ENCODE measurements around the gene ANKRD39.
A peak's percentile ranks its signal among the peaks of the same experiment; 100 is the strongest.

The ANKRD39 gene

GRCh38 chr2:96859681-96860064, 1.9 kb upstream of the ANKRD39 start:
- no peak for DNase-seq (ENCODE audit: insufficient read length, low spot score)
- no peak for FAIRE-seq

DNA sequence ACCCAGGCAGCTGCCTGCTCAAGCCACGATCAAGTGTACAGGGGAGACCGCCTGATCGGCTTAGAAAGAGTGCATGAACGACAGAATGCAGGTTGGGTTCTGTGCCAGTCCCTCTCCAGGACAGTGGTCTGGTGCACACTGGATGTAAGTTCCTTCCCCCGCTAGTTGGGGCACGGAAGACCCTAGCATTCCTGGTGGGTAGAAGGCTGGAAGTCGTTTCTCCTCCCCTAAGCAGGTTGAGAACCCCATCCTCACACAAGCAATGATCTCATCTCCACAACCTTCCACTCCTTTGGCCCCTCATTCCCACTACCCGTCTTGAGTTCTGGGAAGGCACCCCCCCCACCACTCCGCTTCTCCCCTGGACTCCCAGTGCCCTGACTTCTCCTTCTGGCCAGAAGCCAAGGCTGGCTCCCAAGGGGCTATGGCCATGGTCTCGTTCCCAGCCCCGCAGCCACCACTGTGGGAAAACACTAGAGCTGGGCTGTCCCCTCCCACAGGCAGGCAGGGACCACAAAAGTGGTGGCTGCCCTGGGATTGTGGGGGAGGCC, 1.4 kb upstream of the ANKRD39 start:
- FAIRE-seq: peak; percentile 4
- DNase-seq (ENCODE audit: insufficient read length, low spot score): no peak

- DNase-seq (ENCODE audit: insufficient read length, low spot score): no peak
- peak; percentile 42 for FAIRE-seq
Measured at GRCh38 chr2:96856776-96857666, 795 bp downstream of the ANKRD39 start.

GRCh38 chr2:96853321-96853720, 4.5 kb downstream of the ANKRD39 start:
- FAIRE-seq (no peak), DNase-seq (ENCODE audit: insufficient read length, low spot score) (no peak)

- no peak for DNase-seq (ENCODE audit: insufficient read length, low spot score)
- FAIRE-seq: no peak
Measured at GRCh38 chr2:96852667-96853066, 5.1 kb downstream of the ANKRD39 start.

DNA sequence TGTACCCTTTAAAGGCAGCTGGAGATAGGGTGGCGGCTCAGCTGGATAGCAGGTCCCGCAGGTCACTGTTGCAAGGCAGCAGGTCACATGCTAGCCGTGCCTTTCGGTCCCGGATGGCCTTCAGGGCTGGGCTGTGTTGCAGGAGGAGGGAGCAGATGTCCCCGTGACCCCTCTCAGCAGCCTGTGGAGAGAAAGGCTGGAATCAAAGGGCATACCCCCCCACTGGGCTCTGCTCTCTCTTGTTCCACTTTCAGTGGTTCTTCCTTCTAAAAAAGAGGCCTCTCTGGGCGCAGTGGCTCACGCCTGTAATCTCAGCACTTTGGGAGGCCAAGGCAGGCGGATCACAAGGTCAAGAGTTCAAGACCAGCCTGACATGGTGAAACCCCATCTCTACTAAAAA, 9.6 kb downstream of the ANKRD39 start:
- FAIRE-seq: no peak
- DNase-seq (ENCODE audit: insufficient read length, low spot score): no peak

DNA sequence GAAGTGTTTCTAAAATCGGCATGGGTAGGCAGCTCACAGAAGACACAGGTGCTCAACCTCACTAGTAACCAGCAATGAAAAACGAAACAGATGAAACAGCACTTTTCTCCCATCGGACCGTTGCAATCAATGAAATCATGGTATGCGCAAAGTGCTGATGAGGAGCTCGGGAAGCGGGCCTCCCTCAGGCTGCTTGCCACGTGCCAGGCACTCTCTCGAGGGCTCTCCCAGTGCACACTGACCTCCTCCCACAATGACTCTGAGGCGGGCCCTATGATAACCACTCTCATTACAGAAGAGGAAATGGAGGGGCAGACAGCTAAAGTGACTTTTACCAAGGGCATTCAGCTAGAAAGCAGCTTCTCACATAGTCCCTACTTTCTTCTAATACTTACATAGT, 10.2 kb downstream of the ANKRD39 start:
- no peak for FAIRE-seq
- no peak for DNase-seq (ENCODE audit: insufficient read length, low spot score)

- no peak for DNase-seq (ENCODE audit: insufficient read length, low spot score)
- no peak for FAIRE-seq
Measured at GRCh38 chr2:96846825-96847224, 11.0 kb downstream of the ANKRD39 start.

DNA sequence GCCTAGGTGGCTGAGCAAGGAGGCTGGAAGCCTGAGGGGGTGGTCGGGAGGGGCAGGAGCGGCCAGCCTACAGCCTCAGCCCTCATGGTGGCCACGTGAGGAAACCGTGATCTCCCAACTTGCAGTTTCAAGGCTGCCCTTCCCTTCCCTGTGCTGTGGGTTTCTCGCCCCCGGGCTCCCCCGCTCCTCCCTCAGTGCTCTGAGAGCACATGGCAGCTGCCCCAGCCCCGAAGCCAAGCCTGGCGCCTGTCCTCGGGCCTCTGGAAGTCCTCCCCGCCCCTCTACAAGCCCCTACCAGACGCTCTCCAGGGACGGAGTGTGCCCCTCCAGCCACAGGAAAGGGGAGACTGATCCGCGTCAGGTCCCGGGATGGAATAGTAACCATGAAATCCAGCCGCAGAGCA, 13.4 kb downstream of the ANKRD39 start:
- FAIRE-seq: no peak
- DNase-seq (ENCODE audit: insufficient read length, low spot score): no peak

GRCh38 chr2:96843538-96844268, 14.1 kb downstream of the ANKRD39 start, which contains the start of gene ANKRD23:
Gene ANKRD23, minus strand, starts transcription at chr2:96844021. Its CDS starts 29 bp downstream, at chr2:96843992.
- DNase-seq (ENCODE audit: insufficient read length, low spot score) (no peak), FAIRE-seq (no peak)

DNA sequence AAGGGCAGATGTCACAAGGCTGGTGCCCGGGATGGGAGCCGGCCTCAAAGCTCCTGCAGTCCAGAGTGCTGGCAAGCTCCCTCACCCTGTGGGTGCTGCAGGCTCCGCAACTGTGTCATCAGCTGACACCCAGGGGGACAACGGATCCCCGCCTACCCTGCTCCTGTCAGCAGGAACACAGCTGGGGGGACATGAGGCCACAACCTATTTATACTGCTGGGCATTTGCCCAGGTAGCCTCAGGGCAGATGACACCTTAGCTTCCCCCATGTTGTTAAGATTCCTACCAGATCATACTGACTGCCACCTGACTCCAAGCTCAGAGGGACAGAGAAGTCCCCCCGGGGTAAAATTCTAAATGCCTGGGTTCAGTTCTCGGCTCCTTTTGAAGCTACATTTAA, 15.2 kb downstream of the ANKRD39 start:
- FAIRE-seq (peak; percentile 16), DNase-seq (ENCODE audit: insufficient read length, low spot score) (no peak)

GRCh38 chr2:96841701-96842495, 15.9 kb downstream of the ANKRD39 start:
- no peak for FAIRE-seq
- no peak for DNase-seq (ENCODE audit: insufficient read length, low spot score)

DNA sequence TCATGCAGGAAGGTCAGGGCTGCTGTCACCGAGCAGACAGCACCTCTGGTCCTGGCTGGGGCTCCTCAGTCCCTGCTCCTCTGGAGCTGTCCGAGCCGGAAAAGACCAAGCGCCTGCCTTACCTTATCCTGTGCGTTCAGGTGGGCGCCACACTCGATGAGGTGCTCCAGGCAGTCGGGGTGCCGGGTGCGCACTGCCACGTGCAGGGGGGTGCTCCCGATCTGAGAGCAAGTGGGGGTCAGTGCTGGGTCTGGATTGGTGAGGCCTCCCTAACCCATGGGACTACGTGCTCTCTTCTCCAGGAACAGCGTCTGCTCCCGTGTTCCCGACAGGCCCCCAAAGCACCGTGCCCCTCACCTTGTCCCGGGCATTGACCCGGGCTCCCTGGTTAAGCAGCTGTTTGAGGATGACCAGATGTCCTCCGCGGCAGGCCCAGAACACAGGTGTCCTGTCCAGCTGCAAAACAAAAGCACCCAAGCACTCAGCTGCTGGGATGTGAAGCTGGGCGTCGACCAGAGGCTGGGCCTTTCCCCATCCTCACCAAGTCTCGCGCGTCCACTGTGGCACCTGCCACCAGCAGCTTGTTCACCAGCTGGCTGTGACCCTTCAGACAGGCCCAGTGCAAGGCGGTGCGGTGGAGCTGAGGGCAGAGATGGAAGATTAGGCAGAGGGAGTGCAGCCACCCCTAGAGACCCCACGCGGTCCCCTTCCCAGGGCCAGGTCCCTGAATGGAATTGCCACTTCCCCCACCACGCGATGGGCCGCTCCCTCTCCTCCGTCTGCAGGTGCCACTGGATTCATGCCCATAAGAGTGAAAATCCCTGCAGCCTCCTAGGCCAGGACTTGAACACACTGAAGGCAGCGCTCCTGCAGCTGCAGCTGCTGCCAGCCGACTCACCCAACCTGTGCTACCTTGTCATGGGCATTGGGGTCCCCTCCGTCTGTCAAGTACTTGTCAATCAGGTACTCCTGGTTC, 17.7 kb downstream of the ANKRD39 start:
- DNase-seq (ENCODE audit: insufficient read length, low spot score) (no peak), FAIRE-seq (peak; percentile 54)

DNA sequence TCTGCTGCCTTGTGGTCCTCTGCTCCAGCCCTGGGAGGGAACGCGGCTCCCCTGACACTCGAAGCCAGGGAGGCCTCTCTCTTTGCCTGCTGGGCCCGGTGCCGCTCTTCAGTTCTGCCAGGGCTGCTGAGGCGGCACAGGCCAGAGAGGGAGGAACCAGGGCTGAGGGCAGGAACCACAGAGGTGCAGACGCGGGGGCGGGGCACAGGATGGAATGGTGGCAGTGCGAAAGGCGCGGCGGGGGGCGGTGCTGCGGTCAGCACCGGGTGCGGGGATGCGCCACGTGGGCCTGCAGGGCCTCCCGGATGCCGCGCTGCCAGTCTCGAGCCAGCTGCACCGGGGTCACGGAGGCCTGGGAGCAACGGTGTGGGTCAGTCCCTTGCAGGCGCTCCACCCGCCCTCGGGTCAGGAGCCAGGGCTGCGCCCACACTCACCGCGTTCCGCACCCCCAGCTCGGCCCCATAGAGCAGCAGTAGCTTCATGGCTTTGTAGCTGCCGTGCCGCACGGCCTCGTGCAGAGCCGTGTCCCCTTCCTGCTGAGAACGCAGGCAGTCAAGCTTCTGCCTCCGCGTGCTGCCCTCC, 18.4 kb downstream of the ANKRD39 start:
- no peak for DNase-seq (ENCODE audit: insufficient read length, low spot score)
- no peak for FAIRE-seq

DNA sequence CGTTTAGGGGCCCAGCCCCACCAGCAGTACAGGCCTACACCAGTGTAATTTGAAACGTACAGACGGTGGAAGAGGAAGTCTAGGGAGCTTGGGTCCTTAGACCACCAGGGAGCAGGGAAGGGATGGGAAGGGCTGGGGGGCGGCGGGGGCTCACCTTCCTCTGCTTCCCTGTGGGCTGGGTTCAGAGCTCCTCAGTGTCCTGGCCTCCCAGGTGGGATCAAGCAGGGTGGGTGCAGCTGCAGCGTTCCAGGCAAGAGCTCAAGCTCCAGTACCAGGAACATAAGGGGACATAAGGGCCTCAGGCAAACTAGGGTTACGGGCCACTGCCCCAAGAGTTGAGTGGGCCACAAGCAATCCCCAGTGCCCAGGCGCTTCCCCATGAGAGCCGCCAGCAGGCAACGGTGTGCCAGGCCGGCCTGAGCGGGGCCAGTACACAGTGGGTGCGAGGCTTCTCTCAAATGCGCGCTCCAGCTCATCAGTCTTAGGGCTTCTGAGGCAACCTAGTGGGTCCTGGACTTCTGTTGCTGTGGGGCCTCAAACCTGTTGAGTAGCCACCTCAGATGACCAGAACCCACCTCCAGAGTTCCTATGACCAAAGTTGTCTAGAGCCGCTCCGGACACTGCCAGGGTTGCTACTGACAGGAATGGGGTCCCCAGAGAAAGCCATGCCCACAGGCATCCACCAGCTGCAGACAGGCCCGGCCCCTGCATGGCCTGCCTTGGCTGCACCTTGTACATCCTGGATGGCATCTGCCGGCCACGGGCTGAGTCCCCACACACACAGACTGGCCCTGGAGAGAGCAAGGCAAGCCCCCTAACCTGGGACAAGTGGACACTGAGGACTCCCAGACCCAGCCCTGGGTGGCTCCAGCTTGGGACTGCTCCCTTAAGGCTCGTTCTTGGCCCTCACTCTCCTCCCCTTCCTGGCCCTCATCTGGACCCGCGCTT, 19.2 kb downstream of the ANKRD39 start:
- DNase-seq (ENCODE audit: insufficient read length, low spot score) (no peak), FAIRE-seq (no peak)

DNA sequence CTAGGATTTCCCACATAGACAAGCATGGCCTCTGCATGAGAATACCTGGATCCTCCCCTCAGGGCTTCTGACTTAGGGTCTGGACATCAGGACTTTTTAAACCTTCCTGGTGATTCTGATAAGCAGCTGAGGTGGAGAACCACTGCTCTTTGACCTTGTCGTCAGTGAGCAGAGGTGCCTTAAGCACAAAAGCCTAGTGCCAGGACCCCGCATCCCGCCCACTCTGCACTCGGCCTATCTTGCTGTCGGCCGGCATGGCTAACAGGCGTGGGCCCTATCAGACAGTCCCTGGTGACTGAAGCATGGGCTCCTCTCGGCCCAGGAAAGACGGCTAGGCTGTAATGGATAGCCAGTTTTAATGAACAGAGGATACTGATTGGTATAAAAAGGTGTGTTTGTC, 20.2 kb downstream of the ANKRD39 start:
- DNase-seq (ENCODE audit: insufficient read length, low spot score) (no peak), FAIRE-seq (peak; percentile 16)

DNA sequence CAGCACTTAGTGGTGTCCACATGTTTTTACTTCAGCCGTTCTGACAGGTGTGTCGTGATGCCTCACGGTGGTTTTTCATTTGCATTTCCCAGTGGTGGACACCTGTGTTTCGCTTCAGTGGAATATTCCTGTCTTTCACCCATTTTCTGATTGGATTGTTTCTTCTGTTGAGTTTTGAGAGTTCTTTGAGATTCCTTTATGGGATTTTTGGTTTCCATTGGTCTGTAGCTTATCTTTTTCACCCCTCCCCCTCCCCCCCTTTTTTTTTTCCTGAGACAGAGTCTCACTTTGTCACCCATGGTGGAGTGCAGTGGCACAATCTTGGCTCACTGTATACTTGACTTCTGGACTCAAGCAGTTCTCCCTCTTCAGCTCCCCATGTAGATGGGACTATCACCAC, 22.0 kb downstream of the ANKRD39 start:
- FAIRE-seq (no peak), DNase-seq (ENCODE audit: insufficient read length, low spot score) (no peak)

All from HTR-8/SVneo (cell line).